ENCODE data around the gene ACADVL. TPM values are rescaled to one million over a fixed set of nuclear protein-coding genes. Genes with fewer than 3 reads are reported as not detected.
"Not testable (repeated sequence)": the region's sequence is repeated elsewhere in the genome, so short reads cannot be mapped to it uniquely, and the experiment has no call there.

Gene ACADVL
- total RNA-seq, 1 donor, result 143 TPM

- Histone ChIP-seq H3K27me3 (ENCODE audit: insufficient read depth, low read length) (no peaks in the 10 kb centered on the region), H3K4me3 (ENCODE audit: low read length) (peak overlapping the region; percentile 100), H3K9me3 (ENCODE audit: low read depth, low read length) (no peaks in the 10 kb centered on the region), H3K4me1 (ENCODE audit: insufficient read depth, low read length) (peaks cover 29% of the 10 kb centered on the region)
Measured at GRCh38 chr17:7242717-7243452, 23.1 kb downstream of the ACADVL start.

- H3K9me3 ChIP-seq (ENCODE audit: low read depth, low read length), result no peaks in the 10 kb centered on the region
- peak overlapping the region; percentile 100 for H3K4me3 ChIP-seq (ENCODE audit: low read length)
- H3K4me1 ChIP-seq (ENCODE audit: insufficient read depth, low read length), result peaks cover 29% of the 10 kb centered on the region
- H3K27me3 ChIP-seq (ENCODE audit: insufficient read depth, low read length), result no peaks in the 10 kb centered on the region
Measured at GRCh38 chr17:7243453-7243729, 23.7 kb downstream of the ACADVL start.

DNA sequence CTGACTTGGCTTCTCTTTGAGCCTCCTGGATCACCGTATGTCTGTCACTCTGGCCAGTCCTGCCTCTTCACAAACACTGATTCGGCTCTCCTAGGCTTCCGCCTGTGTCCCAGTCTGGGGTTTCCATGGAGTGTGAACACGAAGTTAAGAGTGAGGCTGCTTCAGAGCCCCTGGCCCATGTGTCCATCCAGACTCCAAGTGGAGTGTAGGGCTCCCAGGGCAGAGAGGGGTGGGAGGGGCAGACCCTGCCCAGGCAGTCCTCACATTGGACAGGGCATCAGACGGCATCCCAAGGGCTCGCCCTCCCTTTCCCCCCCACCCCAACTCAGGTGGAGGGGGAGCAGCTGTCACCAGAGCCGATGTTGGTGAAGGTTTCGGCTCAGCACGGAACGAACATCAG, 24.1 kb downstream of the ACADVL start:
- H3K4me1 ChIP-seq (ENCODE audit: insufficient read depth, low read length), result peaks cover 33% of the 10 kb centered on the region
- H3K4me3 ChIP-seq (ENCODE audit: low read length); H3K9me3 ChIP-seq (ENCODE audit: low read depth, low read length); H3K27me3 ChIP-seq (ENCODE audit: insufficient read depth, low read length): not testable (repeated sequence)

DNA sequence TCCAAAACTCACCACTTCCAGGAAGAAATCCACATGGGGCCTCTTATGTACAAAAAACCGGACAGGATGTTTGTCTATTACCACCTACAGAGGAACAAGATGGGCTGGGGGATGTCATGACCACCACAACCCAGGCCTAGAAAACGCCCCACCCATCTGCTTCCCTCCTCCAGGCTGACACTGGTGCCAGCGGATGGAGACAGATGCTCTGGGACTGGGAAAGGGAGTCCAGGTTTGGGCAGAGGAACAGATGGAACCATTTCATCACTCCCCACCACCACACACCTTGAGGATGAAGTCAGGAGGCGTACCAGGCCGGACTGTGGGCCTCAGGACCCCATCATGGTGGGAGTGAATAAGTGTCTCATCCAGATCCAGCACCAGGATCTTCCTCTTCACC, 27.0 kb downstream of the ACADVL start:
- Histone ChIP-seq H3K9me3 (ENCODE audit: low read depth, low read length) (no peaks in the 10 kb centered on the region), H3K27me3 (ENCODE audit: insufficient read depth, low read length) (no peaks in the 10 kb centered on the region), H3K4me1 (ENCODE audit: insufficient read depth, low read length) (peaks cover 34% of the 10 kb centered on the region), H3K4me3 (ENCODE audit: low read length) (no peak overlapping the region)

GRCh38 chr17:7248796-7249195, 29.1 kb downstream of the ACADVL start:
- H3K9me3 ChIP-seq (ENCODE audit: low read depth, low read length), result no peaks in the 10 kb centered on the region
- H3K27me3 ChIP-seq (ENCODE audit: insufficient read depth, low read length), result no peaks in the 10 kb centered on the region
- H3K4me3 ChIP-seq (ENCODE audit: low read length), result no peak overlapping the region
- H3K4me1 ChIP-seq (ENCODE audit: insufficient read depth, low read length), result peaks cover 39% of the 10 kb centered on the region

DNA sequence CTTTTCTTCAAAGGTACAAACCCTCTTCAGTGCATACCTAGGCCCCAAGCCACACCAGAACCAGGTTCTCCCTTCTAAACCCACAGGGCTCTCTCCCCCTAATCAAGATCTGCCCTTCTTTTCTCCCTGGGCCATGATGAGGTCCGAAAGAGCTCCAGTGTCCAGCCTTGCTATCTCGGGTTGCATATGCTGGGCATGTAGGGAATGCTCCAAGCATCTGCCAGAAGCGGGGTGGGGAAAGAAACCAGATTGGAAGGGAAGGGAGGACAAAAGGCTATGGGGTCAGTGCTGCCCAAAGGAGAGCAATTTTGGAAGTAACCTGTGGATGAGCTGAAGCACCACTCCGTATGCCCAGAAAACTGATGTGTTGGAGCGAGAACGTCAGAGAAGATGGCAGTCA, 29.5 kb downstream of the ACADVL start:
- Histone ChIP-seq H3K4me3 (ENCODE audit: low read length) (no peak overlapping the region), H3K9me3 (ENCODE audit: low read depth, low read length) (no peaks in the 10 kb centered on the region), H3K4me1 (ENCODE audit: insufficient read depth, low read length) (peaks cover 39% of the 10 kb centered on the region), H3K27me3 (ENCODE audit: insufficient read depth, low read length) (no peaks in the 10 kb centered on the region)

DNA sequence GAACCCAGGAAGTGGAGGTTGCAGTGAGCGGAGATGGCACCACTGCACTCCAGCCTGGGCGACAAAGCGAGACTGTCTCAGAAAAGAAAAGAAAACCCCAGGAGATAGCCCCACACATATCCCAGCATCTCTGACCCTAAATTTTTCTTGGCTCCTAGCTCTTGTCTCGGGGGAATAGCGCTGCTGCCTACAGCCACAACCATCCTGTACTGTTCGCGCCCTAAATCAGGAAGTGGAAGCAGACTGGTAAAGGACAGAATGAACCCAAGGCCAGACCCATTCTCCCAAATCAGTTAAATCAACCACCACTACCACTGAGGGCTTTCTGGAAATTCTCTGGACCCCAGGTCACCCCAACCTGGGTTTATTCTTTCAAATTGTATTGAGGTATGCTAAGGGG, 30.1 kb downstream of the ACADVL start:
- Histone ChIP-seq H3K4me1 (ENCODE audit: insufficient read depth, low read length) (peaks cover 39% of the 10 kb centered on the region), H3K27me3 (ENCODE audit: insufficient read depth, low read length) (no peaks in the 10 kb centered on the region), H3K9me3 (ENCODE audit: low read depth, low read length) (no peaks in the 10 kb centered on the region), H3K4me3 (ENCODE audit: low read length) (no peak overlapping the region)

- H3K9me3 ChIP-seq (ENCODE audit: low read depth, low read length), result no peaks in the 10 kb centered on the region
- H3K4me1 ChIP-seq (ENCODE audit: insufficient read depth, low read length), result peaks cover 39% of the 10 kb centered on the region
- H3K27me3 ChIP-seq (ENCODE audit: insufficient read depth, low read length), result no peaks in the 10 kb centered on the region
- peak overlapping the region; percentile 55 for H3K4me3 ChIP-seq (ENCODE audit: low read length)
Measured at GRCh38 chr17:7250695-7251627, 31.2 kb downstream of the ACADVL start.

GRCh38 chr17:7251661-7252175, 32.0 kb downstream of the ACADVL start, which contains the start of gene CTDNEP1:
CTDNEP1 (minus strand) TSS chr17:7251734; CDS start chr17:7251296, 438 bp downstream.
- H3K4me1 ChIP-seq (ENCODE audit: insufficient read depth, low read length), result peaks cover 39% of the 10 kb centered on the region
- H3K27me3 ChIP-seq (ENCODE audit: insufficient read depth, low read length), result no peaks in the 10 kb centered on the region
- H3K4me3 ChIP-seq (ENCODE audit: low read length), result peak within 1 kb of the TSS; percentile 55
- H3K9me3 ChIP-seq (ENCODE audit: low read depth, low read length), result no peaks in the 10 kb centered on the region

DNA sequence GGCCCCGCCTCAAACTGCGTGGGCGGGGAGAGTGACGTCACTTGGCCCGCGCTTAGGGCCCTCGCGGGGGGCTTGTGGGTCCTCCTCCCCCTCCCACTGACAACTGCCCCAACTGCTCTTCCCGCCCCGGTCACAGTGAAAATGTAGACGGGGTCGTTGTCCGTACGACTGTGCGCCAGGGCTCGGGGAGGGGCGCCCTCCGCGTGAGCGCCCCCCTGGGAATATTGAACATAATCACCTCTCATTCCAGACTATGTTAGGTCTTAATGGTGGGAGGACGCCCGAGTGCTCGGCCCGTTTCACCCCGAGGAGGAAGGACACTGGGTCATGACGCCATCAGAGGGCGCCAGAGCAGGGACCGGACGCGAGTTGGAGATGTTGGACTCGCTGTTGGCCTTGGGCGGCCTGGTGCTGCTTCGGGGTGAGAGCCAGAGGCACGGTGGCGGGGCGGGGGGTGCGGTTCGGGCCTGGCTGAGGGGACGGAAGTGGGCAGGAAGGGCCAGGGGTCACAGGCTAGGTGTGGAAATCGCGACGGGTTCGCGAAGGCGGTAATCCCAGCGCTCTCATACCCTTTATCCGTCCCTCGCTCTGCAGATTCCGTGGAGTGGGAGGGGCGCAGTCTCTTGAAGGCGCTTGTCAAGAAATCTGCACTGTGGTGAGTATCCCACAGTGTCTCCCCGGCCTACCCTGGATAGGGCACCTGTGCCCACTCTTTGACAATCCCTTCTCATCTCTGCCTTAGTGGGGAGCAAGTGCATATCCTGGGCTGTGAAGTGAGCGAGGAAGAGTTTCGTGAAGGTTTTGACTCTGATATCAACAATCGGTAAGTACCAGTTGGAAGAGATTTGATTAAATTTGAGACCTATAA, 32.7 kb downstream of the ACADVL start, which contains the start of gene ELP5:
ELP5 (plus strand) TSS at position 40 of the 868 bp plus-strand sequence; CDS start at position 376, 336 bp downstream.
- peak within 1 kb of the TSS; percentile 55 for H3K4me3 ChIP-seq (ENCODE audit: low read length)

GRCh38 chr17:7253082-7253481, 33.3 kb downstream of the ACADVL start:
- H3K4me1 ChIP-seq (ENCODE audit: insufficient read depth, low read length), result peaks cover 39% of the 10 kb centered on the region
- H3K27me3 ChIP-seq (ENCODE audit: insufficient read depth, low read length), result no peaks in the 10 kb centered on the region
- H3K4me3 ChIP-seq (ENCODE audit: low read length), result no peak overlapping the region
- no peaks in the 10 kb centered on the region for H3K9me3 ChIP-seq (ENCODE audit: low read depth, low read length)

More for the DNA sequence above, 32.7 kb downstream of the ACADVL start, which contains the start of gene ELP5:
- Histone ChIP-seq H3K27me3 (ENCODE audit: insufficient read depth, low read length) (no peaks in the 10 kb centered on the region), H3K4me1 (ENCODE audit: insufficient read depth, low read length) (peaks cover 39% of the 10 kb centered on the region), H3K9me3 (ENCODE audit: low read depth, low read length) (no peaks in the 10 kb centered on the region)

- H3K4me3 ChIP-seq (ENCODE audit: low read length), result no peak overlapping the region
- no peaks in the 10 kb centered on the region for H3K27me3 ChIP-seq (ENCODE audit: insufficient read depth, low read length)
- H3K4me1 ChIP-seq (ENCODE audit: insufficient read depth, low read length), result peaks cover 33% of the 10 kb centered on the region
- no peaks in the 10 kb centered on the region for H3K9me3 ChIP-seq (ENCODE audit: low read depth, low read length)
Measured at GRCh38 chr17:7254511-7254910, 34.8 kb downstream of the ACADVL start.

DNA sequence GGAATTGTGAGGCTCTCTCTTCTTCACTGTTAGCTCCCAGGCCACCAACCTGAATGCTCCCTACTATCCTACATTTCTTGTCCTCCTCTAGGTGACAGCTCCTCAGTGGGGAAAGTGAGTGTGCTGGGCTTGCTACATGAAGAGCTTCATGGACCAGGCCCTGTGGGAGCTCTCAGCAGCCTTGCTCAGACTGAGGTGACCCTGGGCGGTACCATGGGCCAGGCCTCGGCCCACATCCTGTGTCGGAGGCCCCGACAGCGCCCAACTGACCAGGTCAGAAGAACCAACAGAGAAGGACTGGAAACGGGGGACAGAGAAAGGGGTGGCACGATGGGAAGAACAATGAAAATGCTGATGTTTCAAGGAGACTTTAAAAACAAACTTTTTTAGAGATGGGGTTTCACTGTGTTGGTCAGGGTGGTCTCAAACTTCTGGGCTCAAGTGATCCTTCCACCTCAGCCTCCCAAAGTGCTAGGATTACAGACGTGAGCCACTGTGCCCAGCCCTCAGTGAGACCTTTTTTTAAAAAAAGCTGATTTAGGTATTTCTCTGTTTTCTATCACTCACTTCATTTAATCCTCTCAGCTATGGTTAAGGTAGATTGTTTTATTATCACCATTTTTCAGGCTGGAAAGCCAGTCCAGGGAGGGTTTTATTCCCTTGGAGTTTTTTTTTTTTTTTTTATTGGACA, 37.2 kb downstream of the ACADVL start:
- H3K4me3 ChIP-seq (ENCODE audit: low read length), result no peak overlapping the region

More for the DNA sequence above, 37.2 kb downstream of the ACADVL start:
- Histone ChIP-seq H3K4me1 (ENCODE audit: insufficient read depth, low read length) (peaks cover 31% of the 10 kb centered on the region), H3K27me3 (ENCODE audit: insufficient read depth, low read length) (peaks cover 9% of the 10 kb centered on the region), H3K9me3 (ENCODE audit: low read depth, low read length) (no peaks in the 10 kb centered on the region)

Measured in mononuclear cell (primary cell).